ENCODE data around the gene PCDHGA4. TPM values are rescaled to one million over a fixed set of nuclear protein-coding genes. Genes with fewer than 3 reads are reported as not detected.
"Not testable (repeated sequence)": the region's sequence is repeated elsewhere in the genome, so short reads cannot be mapped to it uniquely, and the experiment has no call there.

Gene PCDHGA4
- 0.34 and 0.75 TPM in 2 replicates for total RNA-seq

- H3K4me1 Mint-ChIP-seq: no peaks in the 10 kb centered on the region
- DNase-seq (no peak), ATAC-seq (ENCODE audit: low read depth) (no peak)
- peaks cover 2% of the 10 kb centered on the region for H3K36me3 Mint-ChIP-seq (ENCODE audit: low read depth)
- H3K27ac Mint-ChIP-seq: no peak within 1 kb of the TSS
- POLR2A ChIA-PET: no interaction called here
- H3K9me3 Mint-ChIP-seq: peaks cover 18% of the 10 kb centered on the region
- H3K4me3 Mint-ChIP-seq: no peak within 1 kb of the TSS
- intact Hi-C loops (cut with micrococcal nuclease): no loop called here
- peaks cover 58% of the 10 kb centered on the region for H3K27me3 Mint-ChIP-seq
- CTCF ChIA-PET: interaction anchor here (1.3 kb wide), 1 partner anchor 209 kb away, joined by 5 read pairs; no protein-coding TSS in a partner anchor
- no peak for TF ChIP-seq CTCF (IDR thresholded peaks at IDR 0.05)
These were observed at the start of gene PCDHGA4 for GRCh38 chr5:141354900-141355469. Gene PCDHGA4 (plus strand): TSS chr5:141355021. CDS start chr5:141355108, 87 bp downstream.

- Mint-ChIP-seq H3K27ac (no peak overlapping the region), H3K27me3 (no peaks in the 10 kb centered on the region), H3K9me3 (peaks cover 36% of the 10 kb centered on the region), H3K4me1 (no peaks in the 10 kb centered on the region), H3K4me3 (no peak overlapping the region), H3K36me3 (ENCODE audit: low read depth) (peaks cover 56% of the 10 kb centered on the region)
- POLR2A ChIA-PET: no interaction called here
- CTCF ChIA-PET: no interaction called here
- no peak for TF ChIP-seq CTCF (IDR thresholded peaks at IDR 0.05)
- ATAC-seq (ENCODE audit: low read depth) (no peak), DNase-seq (no peak)
- intact Hi-C loops (cut with micrococcal nuclease): no loop called here
These were observed 48.2 kb upstream of the PCDHGA4 start for GRCh38 chr5:141306630-141307029.

GRCh38 chr5:141313711-141314110 lies 41.1 kb upstream of the PCDHGA4 start:
- ChIA-PET CTCF (interaction anchor here (0.7 kb wide), 1 partner anchor 211 kb away, joined by 3 read pairs; no protein-coding TSS in a partner anchor), POLR2A (no interaction called here)
- peaks cover 17% of the 10 kb centered on the region for H3K4me1 Mint-ChIP-seq
- ATAC-seq (ENCODE audit: low read depth): no peak
- H3K4me3 Mint-ChIP-seq: no peak overlapping the region
- no peak for DNase-seq
- peaks cover 85% of the 10 kb centered on the region for H3K36me3 Mint-ChIP-seq (ENCODE audit: low read depth)
- no peaks in the 10 kb centered on the region for H3K27me3 Mint-ChIP-seq
- TF ChIP-seq CTCF (IDR thresholded peaks at IDR 0.05): no peak
- intact Hi-C loops (cut with micrococcal nuclease): no loop called here
- H3K9me3 Mint-ChIP-seq: peaks cover 50% of the 10 kb centered on the region
- H3K27ac Mint-ChIP-seq: no peak overlapping the region

- H3K27me3 Mint-ChIP-seq; H3K4me3 Mint-ChIP-seq; intact Hi-C loops (cut with micrococcal nuclease); CTCF ChIA-PET; ATAC-seq (ENCODE audit: low read depth); DNase-seq; H3K27ac Mint-ChIP-seq: not testable (repeated sequence)
- POLR2A ChIA-PET: interaction anchor here (0.7 kb wide), 1 partner anchor 106 kb away, joined by 4 read pairs; no protein-coding TSS in a partner anchor
- peaks cover 84% of the 10 kb centered on the region for H3K36me3 Mint-ChIP-seq (ENCODE audit: low read depth)
- peaks cover 36% of the 10 kb centered on the region for H3K4me1 Mint-ChIP-seq
- peaks cover 43% of the 10 kb centered on the region for H3K9me3 Mint-ChIP-seq
These were observed 37.9 kb upstream of the PCDHGA4 start for GRCh38 chr5:141316963-141317362.

DNA sequence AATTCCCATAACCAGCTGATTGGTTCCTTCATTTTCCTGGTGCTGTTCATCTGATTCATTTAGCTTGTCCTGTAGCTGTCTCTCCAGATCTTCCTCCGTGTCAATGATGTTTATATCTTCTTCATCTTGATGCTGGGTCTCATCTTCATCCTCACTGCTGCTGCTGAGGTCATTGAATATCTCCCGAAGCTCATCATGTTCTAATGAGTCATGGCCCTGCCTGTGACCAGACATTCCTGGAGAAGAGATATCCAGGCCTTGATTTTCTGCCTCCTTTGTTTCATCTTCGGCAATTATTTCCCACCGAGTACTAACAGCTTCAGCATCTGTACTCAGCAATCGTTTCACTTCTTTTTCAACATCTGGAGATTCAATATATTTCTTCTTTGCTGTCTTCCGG lies 35.6 kb upstream of the PCDHGA4 start:
- Mint-ChIP-seq H3K27me3 (no peaks in the 10 kb centered on the region), H3K4me1 (peaks cover 33% of the 10 kb centered on the region), H3K4me3 (peak overlapping the region; percentile 66), H3K9me3 (peaks cover 31% of the 10 kb centered on the region), H3K27ac (no peak overlapping the region), H3K36me3 (ENCODE audit: low read depth) (peaks cover 65% of the 10 kb centered on the region)
- no peak for TF ChIP-seq CTCF (IDR thresholded peaks at IDR 0.05)
- ChIA-PET POLR2A (interaction anchor here (1.4 kb wide), 1 partner anchor 251 kb away, joined by 3 read pairs; no protein-coding TSS in a partner anchor), CTCF (interaction anchor here (0.8 kb wide), 1 partner anchor 245 kb away, joined by 4 read pairs; no protein-coding TSS in a partner anchor)
- intact Hi-C loops (cut with micrococcal nuclease): no loop called here
- ATAC-seq (ENCODE audit: low read depth) (no peak), DNase-seq (no peak)
